Mucosa of stomach (tissue), 1 donor: ENCODE measurements around the gene FPGS.

Source experiments
- H3K27me3 ChIP-seq: one replicate; pipeline ENCODE4 v1.7.0; 2013; ENCODE audit warnings: mild to moderate bottlenecking, low read length; ENCODE audit not compliant: control insufficient read depth, insufficient read depth
- H3K36me3 ChIP-seq: one replicate; pipeline ENCODE4 v1.7.0; 2013; ENCODE audit warnings: low read length; ENCODE audit not compliant: control insufficient read depth, insufficient read depth
- H3K4me1 ChIP-seq: one replicate; pipeline ENCODE4 v1.7.0; 2013; ENCODE audit warnings: mild to moderate bottlenecking, low read length; ENCODE audit not compliant: control insufficient read depth, insufficient read depth
- H3K4me3 ChIP-seq: one replicate; pipeline ENCODE4 v1.7.0; 2013; ENCODE audit warnings: low read length
- H3K9ac ChIP-seq: one replicate; pipeline ENCODE4 v1.7.0; 2013; ENCODE audit warnings: mild to moderate bottlenecking, low read length, moderate library complexity
- H3K9me3 ChIP-seq: one replicate; pipeline ENCODE4 v1.7.0; 2013; ENCODE audit warnings: mild to moderate bottlenecking, low read length, moderate library complexity; ENCODE audit not compliant: control insufficient read depth
- donor health status: Pancreatic carcinoma.

Gene FPGS

DNA sequence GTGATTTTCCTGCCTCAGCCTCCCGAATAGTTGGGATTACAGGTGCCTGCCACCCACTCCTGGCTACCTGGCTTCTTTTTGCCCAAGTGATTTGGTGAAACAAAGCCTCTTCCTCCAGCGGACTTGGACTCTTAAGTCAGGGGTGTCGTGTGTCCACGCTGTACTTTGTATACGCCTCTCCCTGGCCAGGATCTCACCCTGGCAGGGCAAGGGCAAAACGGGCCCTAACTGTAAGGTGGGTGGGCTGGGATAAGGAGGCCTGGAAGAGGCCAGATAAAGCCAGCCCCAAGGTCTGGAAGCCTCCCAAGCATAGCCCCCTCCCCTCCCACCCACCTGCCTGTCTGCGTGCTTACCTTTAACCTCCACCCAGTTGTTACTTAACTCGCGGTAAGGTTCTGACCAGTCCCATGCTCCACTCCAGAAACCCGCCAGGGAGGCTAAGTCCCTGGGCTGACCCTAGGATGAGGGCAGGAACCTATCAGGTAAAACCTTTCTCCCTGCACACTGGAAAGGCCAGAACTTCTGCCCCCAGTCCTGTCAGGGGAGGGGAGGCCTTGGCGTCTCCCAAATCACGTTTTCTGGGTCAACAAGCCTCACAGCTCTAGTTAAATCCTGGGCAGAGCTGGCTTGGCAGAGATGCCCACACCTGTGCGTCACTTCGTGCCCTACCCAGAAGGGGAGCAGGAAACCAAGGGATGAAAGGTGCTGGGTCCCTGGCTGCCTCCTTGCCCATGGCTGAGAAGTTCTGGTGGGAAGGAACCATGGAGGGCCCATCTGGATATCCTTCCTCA is 8.5 kb upstream of the FPGS start:
- Histone ChIP-seq H3K4me1 (peaks cover 26% of the 10 kb centered on the region), H3K9ac (no peak overlapping the region), H3K9me3 (no peaks in the 10 kb centered on the region), H3K4me3 (no peak overlapping the region), H3K36me3 (peaks cover 11% of the 10 kb centered on the region), H3K27me3 (no peaks in the 10 kb centered on the region)

DNA sequence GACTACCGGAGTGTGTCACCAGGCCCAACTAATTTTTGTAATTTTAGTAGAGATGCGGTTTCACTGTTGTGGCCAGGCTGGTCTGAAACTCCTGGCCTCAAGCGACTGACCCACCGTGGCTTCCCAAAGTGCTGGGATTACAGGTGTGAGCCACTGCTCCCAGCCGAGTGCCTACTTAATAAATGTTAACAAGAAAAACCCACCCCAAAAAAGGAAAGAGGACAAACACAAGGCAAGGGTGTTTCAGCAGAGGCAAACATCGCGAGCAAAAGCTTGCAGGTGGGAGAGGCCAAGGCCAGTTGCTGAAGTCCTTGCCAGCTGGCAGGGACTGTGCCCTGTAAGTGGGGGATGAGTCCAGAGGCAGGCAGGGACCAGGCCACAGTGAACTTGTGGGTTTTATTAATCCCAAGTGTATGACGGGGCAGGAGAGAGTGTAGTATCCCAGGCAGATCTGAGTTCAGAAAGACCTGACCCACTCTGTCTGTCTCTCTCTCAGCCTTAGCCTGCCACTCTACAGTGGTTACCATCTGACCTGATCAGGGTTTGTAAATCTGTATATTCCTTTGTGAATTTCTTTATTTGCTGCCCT is 6.4 kb upstream of the FPGS start:
- Histone ChIP-seq H3K27me3 (no peaks in the 10 kb centered on the region), H3K4me1 (peaks cover 26% of the 10 kb centered on the region), H3K36me3 (no peaks in the 10 kb centered on the region), H3K4me3 (no peak overlapping the region), H3K9ac (no peak overlapping the region), H3K9me3 (no peaks in the 10 kb centered on the region)

DNA sequence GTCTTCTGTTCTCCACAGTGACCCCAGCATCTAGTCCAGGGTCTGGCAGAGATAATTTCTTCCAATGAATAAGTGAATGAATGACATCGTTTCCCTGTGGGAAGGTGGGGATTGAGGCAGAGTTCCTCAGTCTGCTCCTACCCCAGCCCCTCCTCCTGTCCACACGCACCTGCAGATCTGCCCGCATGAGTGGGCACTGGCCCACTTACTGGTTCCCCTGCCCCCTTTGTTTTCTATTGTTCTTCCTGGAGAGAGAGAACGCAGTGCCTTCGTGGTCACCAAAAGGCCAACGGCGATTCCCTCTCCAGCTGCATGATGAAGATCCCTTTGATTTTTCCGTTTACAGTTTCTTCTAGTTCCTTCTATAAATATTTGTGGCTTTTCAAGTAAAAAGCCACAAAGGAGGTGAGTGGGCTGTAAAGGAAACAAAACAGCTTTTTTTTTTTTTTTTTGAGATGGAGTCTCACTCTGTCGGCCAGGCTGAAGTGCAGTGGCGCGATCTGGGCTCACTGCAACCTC is 5.8 kb upstream of the FPGS start:
- Histone ChIP-seq H3K9ac (no peak overlapping the region), H3K4me1 (peaks cover 27% of the 10 kb centered on the region), H3K9me3 (no peaks in the 10 kb centered on the region), H3K36me3 (no peaks in the 10 kb centered on the region), H3K4me3 (no peak overlapping the region), H3K27me3 (no peaks in the 10 kb centered on the region)

GRCh38 chr9:127801955-127802575 is 617 bp upstream of the FPGS start:
- H3K36me3 ChIP-seq: no peaks in the 10 kb centered on the region
- H3K27me3 ChIP-seq: no peaks in the 10 kb centered on the region
- no peaks in the 10 kb centered on the region for H3K9me3 ChIP-seq
- H3K4me3 ChIP-seq: no peak overlapping the region
- peaks cover 33% of the 10 kb centered on the region for H3K4me1 ChIP-seq
- H3K9ac ChIP-seq: peak overlapping the region; percentile 54

DNA sequence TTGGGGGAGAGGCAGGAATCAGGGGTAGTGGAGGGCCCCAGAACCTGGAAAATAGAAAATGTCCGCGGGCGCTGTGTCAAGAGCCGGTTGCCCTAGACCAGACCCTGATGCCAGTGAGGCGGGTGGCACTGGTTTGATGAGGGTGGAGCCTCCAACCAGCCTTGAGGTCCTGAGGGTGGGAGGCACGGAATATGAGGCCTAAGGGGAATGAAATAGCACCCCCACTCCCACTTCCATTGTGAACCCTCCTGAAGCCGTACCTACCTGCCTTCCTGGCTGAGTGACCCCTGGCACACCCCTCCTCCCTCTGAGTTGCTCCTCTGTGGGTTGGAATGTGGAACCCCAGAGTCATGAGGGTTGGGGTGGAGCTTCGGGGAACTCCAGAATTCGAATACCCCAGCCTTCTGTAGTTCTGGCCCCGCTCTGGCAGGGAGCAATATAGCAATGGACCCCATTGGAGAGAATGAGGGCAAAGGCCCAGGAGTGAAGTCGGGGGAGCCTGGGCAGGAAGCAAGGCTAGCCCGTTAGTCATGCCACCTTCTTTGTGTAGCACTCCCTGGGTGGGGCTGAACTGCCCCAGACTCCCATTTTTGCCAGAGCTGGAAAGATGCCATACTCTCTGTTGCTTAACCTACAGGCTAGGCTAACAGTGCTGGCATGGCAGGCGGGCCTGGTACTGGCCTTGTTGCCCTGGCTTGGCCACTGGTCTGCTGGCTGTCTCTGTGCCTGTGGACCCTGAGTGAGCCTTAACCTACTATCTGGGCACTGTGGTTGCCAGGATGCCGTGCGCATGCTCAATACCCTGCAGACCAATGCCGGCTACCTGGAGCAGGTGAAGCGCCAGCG is 1.0 kb downstream of the FPGS start:
- H3K36me3 ChIP-seq: no peaks in the 10 kb centered on the region
- peak overlapping the region; percentile 48 for H3K4me3 ChIP-seq
- H3K9me3 ChIP-seq: no peaks in the 10 kb centered on the region
- no peaks in the 10 kb centered on the region for H3K27me3 ChIP-seq
- peaks cover 25% of the 10 kb centered on the region for H3K4me1 ChIP-seq
- H3K9ac ChIP-seq: peak overlapping the region; percentile 85

DNA sequence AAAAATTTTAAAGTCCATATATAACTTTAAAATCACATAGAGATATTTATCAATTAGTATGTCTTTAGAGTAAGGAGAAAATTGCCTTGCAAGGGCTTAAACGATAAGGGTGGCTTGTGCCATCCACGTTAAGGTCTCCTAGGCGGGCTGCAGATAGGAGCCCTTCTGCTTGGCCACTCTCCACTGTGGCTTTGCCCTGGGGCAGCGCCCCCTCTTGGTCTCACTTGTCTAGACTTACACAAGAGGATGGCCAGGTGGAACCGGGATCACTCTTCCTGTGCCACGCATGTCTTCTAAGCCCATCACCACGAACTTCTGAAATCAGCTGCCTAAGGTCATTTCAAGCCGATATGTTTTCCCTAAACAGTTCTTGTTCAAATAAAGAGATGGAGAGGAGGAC is 2.9 kb downstream of the FPGS start:
- Histone ChIP-seq H3K9ac (no peak overlapping the region), H3K27me3 (no peaks in the 10 kb centered on the region), H3K9me3 (no peaks in the 10 kb centered on the region), H3K36me3 (no peaks in the 10 kb centered on the region), H3K4me1 (peaks cover 35% of the 10 kb centered on the region), H3K4me3 (no peak overlapping the region)

- Histone ChIP-seq H3K27me3 (no peaks in the 10 kb centered on the region), H3K36me3 (no peaks in the 10 kb centered on the region), H3K9me3 (no peaks in the 10 kb centered on the region), H3K9ac (no peak overlapping the region), H3K4me3 (no peak overlapping the region), H3K4me1 (peaks cover 34% of the 10 kb centered on the region)
Observed at GRCh38 chr9:127806871-127807270, 4.2 kb downstream of the FPGS start.

- Histone ChIP-seq H3K36me3 (no peaks in the 10 kb centered on the region), H3K4me1 (peaks cover 26% of the 10 kb centered on the region)
Observed at GRCh38 chr9:127808347-127809001, 5.8 kb downstream of the FPGS start.

DNA sequence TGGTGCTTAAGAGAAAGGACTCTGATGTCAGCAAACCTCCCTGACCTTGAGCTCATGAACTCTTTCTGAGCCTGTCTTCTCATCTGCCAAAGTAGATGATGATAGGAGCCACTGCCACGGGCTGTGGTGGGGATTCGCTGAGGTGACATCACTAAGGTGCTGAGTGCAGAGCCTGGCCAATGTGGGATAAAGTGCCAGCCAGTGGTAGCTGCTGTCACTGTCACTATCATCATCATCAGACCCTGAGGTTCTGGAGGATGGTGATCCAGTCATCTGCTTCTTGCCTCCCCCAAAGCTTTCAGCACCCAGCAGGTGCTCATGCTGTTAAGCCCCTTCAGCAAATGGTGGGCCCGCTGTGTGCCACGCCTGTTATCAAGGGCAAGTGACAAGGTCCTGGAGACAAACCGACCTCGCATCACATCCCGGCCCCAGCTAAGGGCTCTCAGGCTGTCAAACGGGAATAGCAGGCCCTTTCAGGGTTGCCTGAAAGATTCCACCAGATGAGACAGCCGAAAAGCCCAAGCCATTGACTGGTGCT is 6.4 kb downstream of the FPGS start:
- peak overlapping the region; percentile 39 for H3K9ac ChIP-seq
- H3K4me1 ChIP-seq: peaks cover 20% of the 10 kb centered on the region
- no peak overlapping the region for H3K4me3 ChIP-seq
- peaks cover 5% of the 10 kb centered on the region for H3K36me3 ChIP-seq
- no peaks in the 10 kb centered on the region for H3K9me3 ChIP-seq
- no peaks in the 10 kb centered on the region for H3K27me3 ChIP-seq

More at GRCh38 chr9:127808347-127809001, 5.8 kb downstream of the FPGS start:
- no peak overlapping the region for H3K4me3 ChIP-seq
- no peaks in the 10 kb centered on the region for H3K9me3 ChIP-seq
- no peak overlapping the region for H3K9ac ChIP-seq
- H3K27me3 ChIP-seq: no peaks in the 10 kb centered on the region

DNA sequence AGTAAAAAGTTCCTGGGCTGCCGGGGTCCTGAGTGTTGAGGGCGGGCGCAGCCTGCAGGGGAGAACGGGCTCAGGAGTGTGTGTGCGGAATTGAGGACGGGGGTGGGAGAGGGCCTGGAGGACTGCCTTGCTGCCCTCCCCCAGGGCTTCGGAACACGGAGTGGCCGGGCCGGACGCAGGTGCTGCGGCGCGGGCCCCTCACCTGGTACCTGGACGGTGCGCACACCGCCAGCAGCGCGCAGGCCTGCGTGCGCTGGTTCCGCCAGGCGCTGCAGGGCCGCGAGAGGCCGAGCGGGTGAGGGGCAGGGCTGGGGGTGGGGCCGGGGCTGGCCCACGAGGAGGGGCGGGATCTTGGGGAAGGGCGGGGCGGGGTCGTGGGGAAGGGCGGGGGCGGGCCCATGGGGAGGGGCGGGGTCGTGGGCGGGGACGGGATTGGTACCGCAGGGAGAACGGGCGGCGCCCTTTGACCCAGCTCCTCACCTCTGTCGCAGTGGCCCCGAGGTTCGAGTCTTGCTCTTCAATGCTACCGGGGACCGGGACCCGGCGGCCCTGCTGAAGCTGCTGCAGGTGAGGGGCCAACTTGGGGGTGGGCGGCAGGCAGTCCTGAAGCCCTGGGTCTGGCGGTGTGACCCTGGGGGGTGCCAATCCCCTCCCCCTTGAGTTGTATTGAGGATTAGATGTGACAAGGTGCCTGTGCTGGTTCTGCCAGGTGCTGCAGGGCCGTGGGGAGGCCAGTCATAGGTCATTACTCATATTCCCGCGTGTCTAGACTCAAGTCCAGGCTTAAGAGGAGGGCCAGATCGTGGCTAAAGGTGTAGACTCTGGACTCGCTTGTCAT is 7.1 kb downstream of the FPGS start:
- Histone ChIP-seq H3K4me3 (no peak overlapping the region), H3K9me3 (no peaks in the 10 kb centered on the region), H3K9ac (peak overlapping the region; percentile 39), H3K36me3 (peaks cover 5% of the 10 kb centered on the region), H3K4me1 (peaks cover 14% of the 10 kb centered on the region), H3K27me3 (no peaks in the 10 kb centered on the region)
